HepG2 (cell line): ENCODE measurements around the gene SLC25A46. TPM values are rescaled to one million over a fixed set of nuclear protein-coding genes. Genes with fewer than 3 reads are reported as not detected.

Experiments used
- ATF2 ChIP-seq: sonication (generic); formaldehyde crosslinking; IDR thresholded peaks from 2 replicates; pipeline ENCODE4 v1.4.0; 2020; ENCODE audit warnings: missing genetic modification reagents
- ATF7-NPFF ChIP-seq: sonication (generic); formaldehyde crosslinking; IDR thresholded peaks from 2 replicates; pipeline ENCODE4 v1.8.1; 2023; ENCODE audit warnings: mild to moderate bottlenecking, low read depth, missing genetic modification reagents, moderate library complexity
- CREB1 ChIP-seq, 2 experiments: fragments of 450-650 bp in 1 of 2; IDR thresholded peaks; 2 replicates each; pipeline ENCODE4 v1.6.1; 2016 to 2017; ENCODE audit warnings: control low read depth in 1 of 2, mild to moderate bottlenecking in 1 of 2, missing compliant biosample characterization in 1 of 2, missing genetic modification characterization in 1 of 2
- GMEB2 ChIP-seq: IDR thresholded peaks from 2 replicates; pipeline ENCODE4 v1.6.1; 2016; ENCODE audit warnings: missing biosample characterization, missing genetic modification reagents, low read depth
- GPN1 ChIP-seq: sonication (generic); formaldehyde crosslinking; IDR thresholded peaks from 2 replicates; pipeline ENCODE4 v1.5.1; 2020; ENCODE audit warnings: missing genetic modification reagents, borderline replicate concordance
- MLXIP ChIP-seq: sonication (generic); formaldehyde crosslinking; IDR thresholded peaks from 2 replicates; pipeline ENCODE4 v1.9.0; 2021; ENCODE audit warnings: missing genetic modification reagents, borderline replicate concordance
- MXD1 ChIP-seq: sonication (generic); formaldehyde crosslinking; IDR thresholded peaks from 2 replicates; pipeline ENCODE4 v1.4.0; 2020; ENCODE audit warnings: mild to moderate bottlenecking, missing genetic modification reagents
- PCBP1 ChIP-seq: fragments of 200-400 bp; formaldehyde crosslinking; IDR thresholded peaks from 2 replicates; pipeline ENCODE4 v1.6.1; 2017; ENCODE audit warnings: mild to moderate bottlenecking, low read depth, low read length, borderline replicate concordance
- TBX2 ChIP-seq: sonication (generic); formaldehyde crosslinking; IDR thresholded peaks from 2 replicates; pipeline ENCODE4 v1.5.0; 2020; ENCODE audit warnings: missing genetic modification reagents, mild to moderate bottlenecking, borderline replicate concordance
- ZNF251 ChIP-seq: sonication (generic); formaldehyde crosslinking; IDR thresholded peaks from 2 replicates; pipeline ENCODE4 v1.9.0; 2021; ENCODE audit warnings: mild to moderate bottlenecking, missing genetic modification reagents
- ZNF281 ChIP-seq: sonication (generic); formaldehyde crosslinking; IDR thresholded peaks from 2 replicates; pipeline ENCODE4 v1.4.0; 2020; ENCODE audit warnings: missing genetic modification reagents, borderline replicate concordance
- ZNF33B ChIP-seq: sonication (generic); formaldehyde crosslinking; IDR thresholded peaks from 2 replicates; pipeline ENCODE4 v1.5.1; 2020; ENCODE audit warnings: mild to moderate bottlenecking, missing genetic modification reagents
- ZNF513 ChIP-seq: sonication (generic); formaldehyde crosslinking; conservative IDR thresholded peaks from 2 replicates; pipeline ENCODE4 v1.5.0; 2020; ENCODE audit warnings: missing genetic modification reagents
- ZNF557 ChIP-seq: sonication (generic); formaldehyde crosslinking; IDR thresholded peaks from 2 replicates; pipeline ENCODE4 v1.4.0; 2020; ENCODE audit warnings: missing genetic modification reagents
- ZNF720 ChIP-seq: sonication (generic); formaldehyde crosslinking; IDR thresholded peaks from 2 replicates; pipeline ENCODE4 v1.4.0; 2020; ENCODE audit warnings: missing genetic modification reagents
- ZNF878 ChIP-seq: sonication (generic); formaldehyde crosslinking; IDR thresholded peaks from 2 replicates; pipeline ENCODE4 v1.8.1; 2023; ENCODE audit warnings: mild to moderate bottlenecking, missing genetic modification reagents, moderate library complexity
- polyA plus RNA-seq, 8 experiments: library from polyadenylated mRNA; depleted of rRNA in 3 of 8; stranded (reverse) in 7 of 8; unstranded in 1 of 8; fragments of >200 nt; fragmentation: Illumina TruSeq in 4 of 8; extraction: Trizol in 4 of 8; gene quantifications; 2 replicates each; pipeline versions ENCODE4 v1.2.1 to v1.2.3, GENCODE V29; 2011 to 2016; ENCODE audit warnings: low read depth in 4 of 8, missing spikeins in 1 of 8, mixed read lengths in 1 of 8; ENCODE audit not compliant: insufficient read depth in 1 of 8
- total RNA-seq, 5 experiments: library from RNA; depleted of rRNA; stranded (reverse); fragments of >200 nt; fragmentation: Illumina TruSeq; extraction: Trizol; gene quantifications; 2 replicates each; pipeline ENCODE4 v1.2.3, GENCODE V29; 2016; ENCODE audit warnings: low read depth in 1 of 5

SLC25A46 gene
- total and polyA plus RNA-seq, 2 of the 13 experiments (the other 11 are each of a cell fraction or from before 2014, with no cell fraction given), result 14.2 to 34.6 TPM

- 0 out of 2 replicates have a peak, but pooled peaks have one; percentile 8 for TF ChIP-seq ZNF281 (CRISPR knock-in tag)
- TF ChIP-seq TBX2, result peak; percentile 83
- TF ChIP-seq ZNF33B (CRISPR knock-in tag), result peak; percentile 92; the same call in 1 of the 2 replicates
- 0 out of 2 replicates have a peak, but pooled peaks have one; percentile 18 for TF ChIP-seq ATF2 (CRISPR knock-in tag)
- TF ChIP-seq CREB1 (IDR thresholded peaks at IDR 0.05), result peak; percentile 82
- TF ChIP-seq CREB1 (CRISPR knock-in tag; IDR thresholded peaks at IDR 0.05), result peak; percentile 89
- TF ChIP-seq ZNF720 (CRISPR knock-in tag), result no peak
- no peak for TF ChIP-seq GMEB2 (CRISPR knock-in tag)
- TF ChIP-seq ZNF251 (CRISPR knock-in tag), result no peak
- TF ChIP-seq ZNF557 (CRISPR knock-in tag), result no peak
- TF ChIP-seq ZNF878 (CRISPR knock-in tag), result peak; percentile 74; the same call in 1 of the 2 replicates
- TF ChIP-seq ZNF513, result no peak
- 0 out of 2 replicates have a peak, but pooled peaks have one; percentile 53 for TF ChIP-seq PCBP1
- TF ChIP-seq GPN1 (CRISPR knock-in tag), result no peak
- 0 out of 2 replicates have a peak, but pooled peaks have one; percentile 22 for TF ChIP-seq ATF7-NPFF (CRISPR knock-in tag)
- peak; percentile 92 for TF ChIP-seq MXD1 (CRISPR knock-in tag)
- no peak for TF ChIP-seq MLXIP (CRISPR knock-in tag)
Observed at GRCh38 chr5:110738812-110739651, at the start of gene SLC25A46 (continued).
